Measurements from ENCODE around the gene ASIC2. TPM values are rescaled to one million over a fixed set of nuclear protein-coding genes. Genes with fewer than 3 reads are reported as not detected.

ASIC2 gene
- total and polyA plus RNA-seq, 2 experiments from 2014 or later, result 0.52 to 2.8 TPM

- H3K27me3 ChIP-seq (ENCODE audit: insufficient read depth), result no peaks in the 10 kb centered on the region
- H3K27ac ChIP-seq (ENCODE audit: low read depth), result no peak overlapping the region
- H3K4me2 ChIP-seq, result no peak overlapping the region
- no peaks in the 10 kb centered on the region for H3K9me3 Mint-ChIP-seq
- no peaks in the 10 kb centered on the region for H3K9me2 ChIP-seq (ENCODE audit: insufficient read depth)
- no peaks in the 10 kb centered on the region for H3K27me3 Mint-ChIP-seq (ENCODE audit: insufficient read depth, low read depth, poor library complexity)
- no peaks in the 10 kb centered on the region for H4K20me1 ChIP-seq (replicated peaks; ENCODE audit: insufficient read depth)
- H3K36me3 ChIP-seq (ENCODE audit: insufficient read depth), result no peaks in the 10 kb centered on the region
- no peak for DNase-seq (ENCODE audit: low spot score)
- H3K27ac Mint-ChIP-seq, result no peak overlapping the region
- no peak overlapping the region for H3K4me3 Mint-ChIP-seq
- no peak overlapping the region for H2AFZ ChIP-seq
- TF ChIP-seq STAT1 (IDR thresholded peaks at IDR 0.05; ENCODE audit: unreplicated experiment), result no peak
- TF ChIP-seq JUNB (IDR thresholded peaks at IDR 0.05; ENCODE audit: unreplicated experiment), result no peak
- TF ChIP-seq EZH2 (IDR thresholded peaks at IDR 0.05; ENCODE audit: low read depth, unreplicated experiment), result no peak
- TF ChIP-seq, protein P1, sequence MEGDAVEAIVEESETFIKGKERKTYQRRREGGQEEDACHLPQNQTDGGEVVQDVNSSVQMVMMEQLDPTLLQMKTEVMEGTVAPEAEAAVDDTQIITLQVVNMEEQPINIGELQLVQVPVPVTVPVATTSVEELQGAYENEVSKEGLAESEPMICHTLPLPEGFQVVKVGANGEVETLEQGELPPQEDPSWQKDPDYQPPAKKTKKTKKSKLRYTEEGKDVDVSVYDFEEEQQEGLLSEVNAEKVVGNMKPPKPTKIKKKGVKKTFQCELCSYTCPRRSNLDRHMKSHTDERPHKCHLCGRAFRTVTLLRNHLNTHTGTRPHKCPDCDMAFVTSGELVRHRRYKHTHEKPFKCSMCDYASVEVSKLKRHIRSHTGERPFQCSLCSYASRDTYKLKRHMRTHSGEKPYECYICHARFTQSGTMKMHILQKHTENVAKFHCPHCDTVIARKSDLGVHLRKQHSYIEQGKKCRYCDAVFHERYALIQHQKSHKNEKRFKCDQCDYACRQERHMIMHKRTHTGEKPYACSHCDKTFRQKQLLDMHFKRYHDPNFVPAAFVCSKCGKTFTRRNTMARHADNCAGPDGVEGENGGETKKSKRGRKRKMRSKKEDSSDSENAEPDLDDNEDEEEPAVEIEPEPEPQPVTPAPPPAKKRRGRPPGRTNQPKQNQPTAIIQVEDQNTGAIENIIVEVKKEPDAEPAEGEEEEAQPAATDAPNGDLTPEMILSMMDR (conservative IDR thresholded peaks at IDR 0.05; ENCODE audit: low read depth in 2 of 2), result no peak
- TF ChIP-seq, protein P2, sequence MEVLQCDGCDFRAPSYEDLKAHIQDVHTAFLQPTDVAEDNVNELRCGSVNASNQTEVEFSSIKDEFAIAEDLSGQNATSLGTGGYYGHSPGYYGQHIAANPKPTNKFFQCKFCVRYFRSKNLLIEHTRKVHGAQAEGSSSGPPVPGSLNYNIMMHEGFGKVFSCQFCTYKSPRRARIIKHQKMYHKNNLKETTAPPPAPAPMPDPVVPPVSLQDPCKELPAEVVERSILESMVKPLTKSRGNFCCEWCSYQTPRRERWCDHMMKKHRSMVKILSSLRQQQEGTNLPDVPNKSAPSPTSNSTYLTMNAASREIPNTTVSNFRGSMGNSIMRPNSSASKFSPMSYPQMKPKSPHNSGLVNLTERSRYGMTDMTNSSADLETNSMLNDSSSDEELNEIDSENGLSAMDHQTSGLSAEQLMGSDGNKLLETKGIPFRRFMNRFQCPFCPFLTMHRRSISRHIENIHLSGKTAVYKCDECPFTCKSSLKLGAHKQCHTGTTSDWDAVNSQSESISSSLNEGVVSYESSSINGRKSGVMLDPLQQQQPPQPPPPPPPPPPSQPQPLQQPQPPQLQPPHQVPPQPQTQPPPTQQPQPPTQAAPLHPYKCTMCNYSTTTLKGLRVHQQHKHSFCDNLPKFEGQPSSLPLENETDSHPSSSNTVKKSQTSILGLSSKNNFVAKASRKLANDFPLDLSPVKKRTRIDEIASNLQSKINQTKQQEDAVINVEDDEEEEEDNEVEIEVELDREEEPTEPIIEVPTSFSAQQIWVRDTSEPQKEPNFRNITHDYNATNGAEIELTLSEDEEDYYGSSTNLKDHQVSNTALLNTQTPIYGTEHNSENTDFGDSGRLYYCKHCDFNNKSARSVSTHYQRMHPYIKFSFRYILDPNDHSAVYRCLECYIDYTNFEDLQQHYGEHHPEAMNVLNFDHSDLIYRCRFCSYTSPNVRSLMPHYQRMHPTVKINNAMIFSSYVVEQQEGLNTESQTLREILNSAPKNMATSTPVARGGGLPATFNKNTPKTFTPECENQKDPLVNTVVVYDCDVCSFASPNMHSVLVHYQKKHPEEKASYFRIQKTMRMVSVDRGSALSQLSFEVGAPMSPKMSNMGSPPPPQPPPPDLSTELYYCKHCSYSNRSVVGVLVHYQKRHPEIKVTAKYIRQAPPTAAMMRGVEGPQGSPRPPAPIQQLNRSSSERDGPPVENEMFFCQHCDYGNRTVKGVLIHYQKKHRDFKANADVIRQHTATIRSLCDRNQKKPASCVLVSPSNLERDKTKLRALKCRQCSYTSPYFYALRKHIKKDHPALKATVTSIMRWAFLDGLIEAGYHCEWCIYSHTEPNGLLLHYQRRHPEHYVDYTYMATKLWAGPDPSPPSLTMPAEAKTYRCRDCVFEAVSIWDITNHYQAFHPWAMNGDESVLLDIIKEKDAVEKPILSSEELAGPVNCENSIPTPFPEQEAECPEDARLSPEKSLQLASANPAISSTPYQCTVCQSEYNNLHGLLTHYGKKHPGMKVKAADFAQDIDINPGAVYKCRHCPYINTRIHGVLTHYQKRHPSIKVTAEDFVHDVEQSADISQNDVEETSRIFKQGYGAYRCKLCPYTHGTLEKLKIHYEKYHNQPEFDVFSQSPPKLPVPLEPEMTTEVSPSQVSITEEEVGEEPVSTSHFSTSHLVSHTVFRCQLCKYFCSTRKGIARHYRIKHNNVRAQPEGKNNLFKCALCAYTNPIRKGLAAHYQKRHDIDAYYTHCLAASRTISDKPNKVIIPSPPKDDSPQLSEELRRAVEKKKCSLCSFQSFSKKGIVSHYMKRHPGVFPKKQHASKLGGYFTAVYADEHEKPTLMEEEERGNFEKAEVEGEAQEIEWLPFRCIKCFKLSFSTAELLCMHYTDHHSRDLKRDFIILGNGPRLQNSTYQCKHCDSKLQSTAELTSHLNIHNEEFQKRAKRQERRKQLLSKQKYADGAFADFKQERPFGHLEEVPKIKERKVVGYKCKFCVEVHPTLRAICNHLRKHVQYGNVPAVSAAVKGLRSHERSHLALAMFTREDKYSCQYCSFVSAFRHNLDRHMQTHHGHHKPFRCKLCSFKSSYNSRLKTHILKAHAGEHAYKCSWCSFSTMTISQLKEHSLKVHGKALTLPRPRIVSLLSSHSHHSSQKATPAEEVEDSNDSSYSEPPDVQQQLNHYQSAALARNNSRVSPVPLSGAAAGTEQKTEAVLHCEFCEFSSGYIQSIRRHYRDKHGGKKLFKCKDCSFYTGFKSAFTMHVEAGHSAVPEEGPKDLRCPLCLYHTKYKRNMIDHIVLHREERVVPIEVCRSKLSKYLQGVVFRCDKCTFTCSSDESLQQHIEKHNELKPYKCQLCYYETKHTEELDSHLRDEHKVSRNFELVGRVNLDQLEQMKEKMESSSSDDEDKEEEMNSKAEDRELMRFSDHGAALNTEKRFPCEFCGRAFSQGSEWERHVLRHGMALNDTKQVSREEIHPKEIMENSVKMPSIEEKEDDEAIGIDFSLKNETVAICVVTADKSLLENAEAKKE (CRISPR knock-in tag; IDR thresholded peaks at IDR 0.05), result no peak
- no peak for TF ChIP-seq EZH2phosphoT487 (IDR thresholded peaks at IDR 0.05; ENCODE audit: unreplicated experiment)
- TF ChIP-seq NANOG (IDR thresholded peaks at IDR 0.05; ENCODE audit: borderline replicate concordance), result no peak
- TF ChIP-seq, protein P3, sequence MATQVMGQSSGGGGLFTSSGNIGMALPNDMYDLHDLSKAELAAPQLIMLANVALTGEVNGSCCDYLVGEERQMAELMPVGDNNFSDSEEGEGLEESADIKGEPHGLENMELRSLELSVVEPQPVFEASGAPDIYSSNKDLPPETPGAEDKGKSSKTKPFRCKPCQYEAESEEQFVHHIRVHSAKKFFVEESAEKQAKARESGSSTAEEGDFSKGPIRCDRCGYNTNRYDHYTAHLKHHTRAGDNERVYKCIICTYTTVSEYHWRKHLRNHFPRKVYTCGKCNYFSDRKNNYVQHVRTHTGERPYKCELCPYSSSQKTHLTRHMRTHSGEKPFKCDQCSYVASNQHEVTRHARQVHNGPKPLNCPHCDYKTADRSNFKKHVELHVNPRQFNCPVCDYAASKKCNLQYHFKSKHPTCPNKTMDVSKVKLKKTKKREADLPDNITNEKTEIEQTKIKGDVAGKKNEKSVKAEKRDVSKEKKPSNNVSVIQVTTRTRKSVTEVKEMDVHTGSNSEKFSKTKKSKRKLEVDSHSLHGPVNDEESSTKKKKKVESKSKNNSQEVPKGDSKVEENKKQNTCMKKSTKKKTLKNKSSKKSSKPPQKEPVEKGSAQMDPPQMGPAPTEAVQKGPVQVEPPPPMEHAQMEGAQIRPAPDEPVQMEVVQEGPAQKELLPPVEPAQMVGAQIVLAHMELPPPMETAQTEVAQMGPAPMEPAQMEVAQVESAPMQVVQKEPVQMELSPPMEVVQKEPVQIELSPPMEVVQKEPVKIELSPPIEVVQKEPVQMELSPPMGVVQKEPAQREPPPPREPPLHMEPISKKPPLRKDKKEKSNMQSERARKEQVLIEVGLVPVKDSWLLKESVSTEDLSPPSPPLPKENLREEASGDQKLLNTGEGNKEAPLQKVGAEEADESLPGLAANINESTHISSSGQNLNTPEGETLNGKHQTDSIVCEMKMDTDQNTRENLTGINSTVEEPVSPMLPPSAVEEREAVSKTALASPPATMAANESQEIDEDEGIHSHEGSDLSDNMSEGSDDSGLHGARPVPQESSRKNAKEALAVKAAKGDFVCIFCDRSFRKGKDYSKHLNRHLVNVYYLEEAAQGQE (IDR thresholded peaks at IDR 0.05; ENCODE audit: unreplicated experiment), result no peak
- TF ChIP-seq ZNF114 (CRISPR knock-in tag; IDR thresholded peaks at IDR 0.05), result no peak
- TF ChIP-seq ZNF331 (CRISPR knock-in tag; IDR thresholded peaks at IDR 0.05; ENCODE audit: low read depth), result no peak
- H3F3A ChIP-seq (replicated peaks; ENCODE audit: low read depth), result no peaks in the 10 kb centered on the region
- H3K79me2 ChIP-seq (replicated peaks; ENCODE audit: insufficient read depth), result no peaks in the 10 kb centered on the region
- H3K4me1 ChIP-seq (ENCODE audit: insufficient read depth), result no peaks in the 10 kb centered on the region
- no peaks in the 10 kb centered on the region for H3K36me3 Mint-ChIP-seq (ENCODE audit: low read depth)
- H3K4me3 ChIP-seq, result no peak overlapping the region
- peaks cover 4% of the 10 kb centered on the region; the same call in 2 of the 3 replicates for H3K4me1 Mint-ChIP-seq
- no peak for ATAC-seq
Measured at GRCh38 chr17:33127706-33128105, 165.4 kb downstream of the ASIC2 start.
